Activated CD8-positive, alpha-beta memory T cell treated with anti-CD3 and anti-CD28 coated beads, Interleukin-2, amount 10 ng/mL, durations not matched to agents 7 days and 5 days (primary cell): ENCODE results near the gene SLC43A3. TPM values are rescaled to one million over a fixed set of nuclear protein-coding genes. Genes with fewer than 3 reads are reported as not detected.
A peak's percentile ranks its signal among the peaks of the same experiment; 100 is the strongest.
"Not testable (repeated sequence)": the region's sequence is repeated elsewhere in the genome, so short reads cannot be mapped to it uniquely, and the experiment has no call there.

Experiments
- ATAC-seq: fragments of 150-1000 bp; cut with Tn5 transposase; one replicate; pipeline ENCODE4 v1.10.0; 2021; ENCODE audit warnings: moderate library complexity
- CTCF ChIA-PET: fragments of 350-600 bp; sonication (Branson Sonifier 250); formaldehyde crosslinking; loops from one replicate; lab custom pipeline; 2021; ENCODE audit warnings: antibody characterized with exemption; lab: Charles Lee
- DNase-seq: peaks from one replicate; pipeline ENCODE4 v3.0.0-alpha.2; 2020
- H3K27ac Mint-ChIP-seq: one replicate; pipeline ENCODE4 v1.8.0; 2021; ENCODE audit warnings: mild to moderate bottlenecking, mixed read lengths
- H3K27me3 Mint-ChIP-seq: one replicate; pipeline ENCODE4 v1.8.0; 2021; ENCODE audit warnings: mixed read lengths
- H3K36me3 Mint-ChIP-seq: one replicate; pipeline ENCODE4 v1.8.0; 2021; ENCODE audit warnings: mild to moderate bottlenecking, mixed read lengths
- H3K4me1 Mint-ChIP-seq: one replicate; pipeline ENCODE4 v1.8.0; 2021; ENCODE audit warnings: mixed read lengths
- H3K4me3 Mint-ChIP-seq: one replicate; pipeline ENCODE4 v1.8.0; 2021; ENCODE audit warnings: mild to moderate bottlenecking, moderate library complexity, mixed read lengths
- H3K9me3 Mint-ChIP-seq: one replicate; pipeline ENCODE4 v1.8.0; 2022; ENCODE audit warnings: low read depth, mixed read lengths
- total RNA-seq, 2 experiments: library from RNA; stranded (reverse); gene quantifications; one replicate each; pipeline ENCODE4 v1.2.3, GENCODE V29; 2021

SLC43A3 gene
- total RNA-seq, 2 experiments from 2014 or later = 106 to 117 TPM

GRCh38 chr11:57405271-57405860, 21.6 kb downstream of the SLC43A3 start:
- CTCF ChIA-PET = interaction anchor here (0.6 to 0.7 kb wide), 2 partner anchors 33 to 816 kb away, joined by 3 read pairs; no protein-coding TSS in a partner anchor

GRCh38 chr11:57403802-57404147, 23.1 kb downstream of the SLC43A3 start:
- DNase-seq (no peak), ATAC-seq (no peak)
- CTCF ChIA-PET = interaction anchor here (1.1 kb wide), 1 partner anchor 55 kb away, joined by 3 read pairs; no protein-coding TSS in a partner anchor
- H3K27me3 Mint-ChIP-seq = no peaks in the 10 kb centered on the region
- no peak overlapping the region for H3K4me3 Mint-ChIP-seq
- no peak overlapping the region for H3K27ac Mint-ChIP-seq
- H3K4me1 Mint-ChIP-seq = peaks cover 36% of the 10 kb centered on the region
- no peaks in the 10 kb centered on the region for H3K9me3 Mint-ChIP-seq
- H3K36me3 Mint-ChIP-seq = peaks cover 28% of the 10 kb centered on the region

More at GRCh38 chr11:57405271-57405860, 21.6 kb downstream of the SLC43A3 start:
- peaks cover 44% of the 10 kb centered on the region for H3K4me1 Mint-ChIP-seq
- H3K4me3 Mint-ChIP-seq = no peak overlapping the region
- H3K27me3 Mint-ChIP-seq = no peaks in the 10 kb centered on the region
- peak overlapping the region; percentile 12 for H3K27ac Mint-ChIP-seq
- no peak for ATAC-seq
- H3K36me3 Mint-ChIP-seq = peaks cover 41% of the 10 kb centered on the region
- H3K9me3 Mint-ChIP-seq = no peaks in the 10 kb centered on the region
- DNase-seq = no peak

- H3K4me3 Mint-ChIP-seq, H3K27me3 Mint-ChIP-seq, DNase-seq, H3K9me3 Mint-ChIP-seq, ATAC-seq, H3K27ac Mint-ChIP-seq: not testable (repeated sequence)
- CTCF ChIA-PET = interaction anchor here (1.1 kb wide), 2 partner anchors 55 to 125 kb away, joined by 3 read pairs; no protein-coding TSS in a partner anchor
- H3K4me1 Mint-ChIP-seq = peaks cover 36% of the 10 kb centered on the region
- peaks cover 28% of the 10 kb centered on the region for H3K36me3 Mint-ChIP-seq
Measured at GRCh38 chr11:57403003-57403801, 23.7 kb downstream of the SLC43A3 start.

- Mint-ChIP-seq H3K27me3 (no peaks in the 10 kb centered on the region), H3K27ac (no peak overlapping the region), H3K4me1 (peaks cover 29% of the 10 kb centered on the region), H3K4me3 (no peak overlapping the region), H3K9me3 (no peaks in the 10 kb centered on the region), H3K36me3 (peaks cover 20% of the 10 kb centered on the region)
- ATAC-seq (no peak), DNase-seq (no peak)
- CTCF ChIA-PET = interaction anchor here (1.1 to 2.2 kb wide), 3 partner anchors 54 to 125 kb away, joined by 3 to 5 read pairs (median 3); no protein-coding TSS in a partner anchor
Measured at GRCh38 chr11:57402188-57403002, 24.5 kb downstream of the SLC43A3 start.

- Mint-ChIP-seq H3K36me3 (peaks cover 3% of the 10 kb centered on the region), H3K9me3 (no peaks in the 10 kb centered on the region), H3K4me3 (no peak overlapping the region), H3K27me3 (no peaks in the 10 kb centered on the region), H3K4me1 (peaks cover 6% of the 10 kb centered on the region), H3K27ac (no peak overlapping the region)
- CTCF ChIA-PET = interaction anchor here (1.0 to 2.2 kb wide), 2 partner anchors 52 to 60 kb away, joined by 5 read pairs; partner anchors contain the start of gene RTN4RL2
- no peak for DNase-seq
- ATAC-seq = no peak
Measured at GRCh38 chr11:57399972-57400578, 26.8 kb downstream of the SLC43A3 start.

- DNase-seq = no peak
- Mint-ChIP-seq H3K4me3 (no peak overlapping the region), H3K9me3 (no peaks in the 10 kb centered on the region), H3K4me1 (peaks cover 2% of the 10 kb centered on the region), H3K36me3 (no peaks in the 10 kb centered on the region), H3K27me3 (no peaks in the 10 kb centered on the region), H3K27ac (no peak overlapping the region)
- CTCF ChIA-PET = no interaction called here
- ATAC-seq = no peak
Measured at GRCh38 chr11:57399221-57399620, 27.7 kb downstream of the SLC43A3 start.

GRCh38 chr11:57397394-57397990, 29.4 kb downstream of the SLC43A3 start:
- no peak for ATAC-seq
- no peaks in the 10 kb centered on the region for H3K27me3 Mint-ChIP-seq
- H3K36me3 Mint-ChIP-seq = no peaks in the 10 kb centered on the region
- DNase-seq = no peak
- no peaks in the 10 kb centered on the region for H3K4me1 Mint-ChIP-seq
- no peaks in the 10 kb centered on the region for H3K9me3 Mint-ChIP-seq
- no peak overlapping the region for H3K4me3 Mint-ChIP-seq
- CTCF ChIA-PET = interaction anchor here (1.5 kb wide), 3 partner anchors 47 to 61 kb away, joined by 3 to 4 read pairs (median 4); no protein-coding TSS in a partner anchor
- H3K27ac Mint-ChIP-seq = no peak overlapping the region

GRCh38 chr11:57396744-57397143, 30.2 kb downstream of the SLC43A3 start:
- CTCF ChIA-PET = interaction anchor here (1.5 kb wide), 3 partner anchors 46 to 61 kb away, joined by 3 to 4 read pairs (median 4); no protein-coding TSS in a partner anchor

GRCh38 chr11:57395905-57396623, 30.9 kb downstream of the SLC43A3 start:
- no peak for DNase-seq
- CTCF ChIA-PET = interaction anchor here (1.5 kb wide), 2 partner anchors 46 to 50 kb away, joined by 3 to 4 read pairs; no protein-coding TSS in a partner anchor
- Mint-ChIP-seq H3K36me3 (no peaks in the 10 kb centered on the region), H3K4me1 (no peaks in the 10 kb centered on the region), H3K9me3 (no peaks in the 10 kb centered on the region), H3K4me3 (no peak overlapping the region), H3K27ac (no peak overlapping the region), H3K27me3 (no peaks in the 10 kb centered on the region)
- no peak for ATAC-seq

More at GRCh38 chr11:57396744-57397143, 30.2 kb downstream of the SLC43A3 start:
- no peaks in the 10 kb centered on the region for H3K9me3 Mint-ChIP-seq
- H3K27me3 Mint-ChIP-seq = no peaks in the 10 kb centered on the region
- H3K36me3 Mint-ChIP-seq = no peaks in the 10 kb centered on the region
- H3K27ac Mint-ChIP-seq = no peak overlapping the region
- DNase-seq (no peak), ATAC-seq (no peak)
- H3K4me1 Mint-ChIP-seq = no peaks in the 10 kb centered on the region
- no peak overlapping the region for H3K4me3 Mint-ChIP-seq

- no peaks in the 10 kb centered on the region for H3K4me1 Mint-ChIP-seq
- ATAC-seq (no peak), DNase-seq (no peak)
- H3K4me3 Mint-ChIP-seq = no peak overlapping the region
- H3K9me3 Mint-ChIP-seq = no peaks in the 10 kb centered on the region
- no peaks in the 10 kb centered on the region for H3K36me3 Mint-ChIP-seq
- no peaks in the 10 kb centered on the region for H3K27me3 Mint-ChIP-seq
- H3K27ac Mint-ChIP-seq = no peak overlapping the region
- CTCF ChIA-PET = interaction anchor here (0.6 to 0.7 kb wide), 2 partner anchors 52 to 330 kb away, joined by 3 read pairs; no protein-coding TSS in a partner anchor
Measured at GRCh38 chr11:57394203-57394965, 32.5 kb downstream of the SLC43A3 start.

GRCh38 chr11:57392763-57393105, 34.2 kb downstream of the SLC43A3 start:
- DNase-seq = no peak
- no peaks in the 10 kb centered on the region for H3K36me3 Mint-ChIP-seq
- H3K4me1 Mint-ChIP-seq = no peaks in the 10 kb centered on the region
- CTCF ChIA-PET = interaction anchor here (1.0 to 1.7 kb wide), 2 partner anchors 47 to 65 kb away, joined by 3 to 6 read pairs; no protein-coding TSS in a partner anchor
- ATAC-seq = no peak
- no peak overlapping the region for H3K4me3 Mint-ChIP-seq
- H3K9me3 Mint-ChIP-seq = no peaks in the 10 kb centered on the region
- H3K27ac Mint-ChIP-seq = no peak overlapping the region
- no peaks in the 10 kb centered on the region for H3K27me3 Mint-ChIP-seq
